ENCODE measurements around the gene NBEA.
"Not testable (repeated sequence)": the region's sequence is repeated elsewhere in the genome, so short reads cannot be mapped to it uniquely, and the experiment has no call there.

Gene NBEA

DNA sequence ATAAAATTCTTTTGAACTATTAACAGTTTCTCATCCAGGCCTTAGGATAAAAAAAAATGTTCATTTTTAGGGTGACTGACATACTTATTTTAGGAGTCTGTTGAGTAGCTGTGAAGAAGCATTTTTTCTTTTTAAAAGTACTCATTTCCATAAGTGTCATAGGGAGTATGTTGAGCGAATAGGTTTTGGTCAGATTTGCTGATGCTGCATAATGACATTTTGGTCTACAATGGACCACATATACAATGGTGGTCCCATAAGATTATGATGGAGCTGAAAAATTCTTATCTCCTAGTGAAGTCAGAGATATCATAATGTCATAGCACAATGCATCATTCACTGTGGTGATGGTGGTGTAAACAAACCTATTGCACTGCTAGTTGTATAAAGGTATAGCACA lies 17.4 kb downstream of the NBEA start:
- no peak for DNase-seq (ENCODE audit: low spot score)

- DNase-seq (ENCODE audit: low spot score): no peak
Measured at GRCh38 chr13:34964558-34964957, 22.5 kb downstream of the NBEA start.

GRCh38 chr13:34967851-34968562 lies 25.9 kb downstream of the NBEA start:
- no peak for DNase-seq (ENCODE audit: low spot score)

DNA sequence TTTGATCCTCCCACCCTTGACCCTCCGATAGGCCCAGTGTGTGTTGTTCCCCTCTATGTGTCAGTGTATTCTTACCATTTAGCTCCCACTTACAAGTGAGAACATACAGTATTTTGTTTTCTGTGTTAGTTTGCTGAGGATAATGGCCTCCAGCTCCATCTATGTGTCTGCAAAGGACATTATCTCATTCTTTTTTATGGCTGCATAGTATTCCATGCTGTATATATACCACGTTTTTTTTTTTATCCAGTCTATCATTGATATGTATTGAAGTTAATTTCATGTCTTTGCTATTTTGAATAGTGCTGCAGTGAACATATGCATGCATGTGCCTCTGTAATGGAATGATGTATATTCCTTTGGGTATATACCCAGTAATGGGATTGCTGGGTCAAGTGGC lies 27.5 kb downstream of the NBEA start:
- not testable (repeated sequence) for DNase-seq (ENCODE audit: low spot score)

- DNase-seq (ENCODE audit: low spot score): no peak
Measured at GRCh38 chr13:34970961-34971360, 28.9 kb downstream of the NBEA start.

DNA sequence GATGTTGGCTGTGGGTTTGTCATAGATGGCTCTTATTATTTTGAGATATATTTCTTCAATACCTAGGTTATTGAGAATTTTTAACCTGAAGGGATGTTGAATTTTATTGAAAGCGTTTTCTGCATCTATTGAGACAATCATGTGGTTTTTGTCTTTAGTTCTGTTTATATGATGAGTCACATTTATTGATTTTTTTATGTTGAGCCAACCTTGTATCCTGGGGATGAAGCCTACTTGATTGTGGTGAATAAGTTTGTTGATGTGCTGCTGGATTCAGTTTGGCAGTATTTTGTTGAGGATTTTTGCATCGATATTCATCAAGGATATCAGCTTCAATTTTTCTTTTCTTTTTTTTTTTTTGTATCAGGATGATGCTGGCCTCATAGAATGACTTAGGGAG lies 29.4 kb downstream of the NBEA start:
- no peak for DNase-seq (ENCODE audit: low spot score)

DNA sequence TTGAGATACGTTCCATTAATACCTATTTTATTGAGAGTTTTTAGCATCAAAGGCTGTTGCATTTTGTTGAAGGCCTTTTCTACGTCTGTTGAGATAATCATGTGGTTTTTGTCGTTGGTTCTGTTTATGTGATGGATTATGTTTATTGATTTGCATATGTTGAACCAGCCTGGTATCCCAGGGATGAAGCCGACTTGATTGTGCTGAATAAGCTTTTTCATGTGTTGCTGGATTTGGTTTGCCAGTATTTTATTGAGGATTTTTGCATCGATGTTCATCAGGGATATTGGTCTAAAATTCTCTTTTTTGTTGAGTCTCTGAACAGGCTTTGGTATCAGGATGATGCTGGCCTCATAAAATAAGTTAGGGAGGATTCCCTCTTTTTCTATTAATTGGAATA lies 43.1 kb downstream of the NBEA start:
- not testable (repeated sequence) for DNase-seq (ENCODE audit: low spot score)

- DNase-seq (ENCODE audit: low spot score): no peak
Measured at GRCh38 chr13:34988330-34988791, 46.3 kb downstream of the NBEA start.

DNA sequence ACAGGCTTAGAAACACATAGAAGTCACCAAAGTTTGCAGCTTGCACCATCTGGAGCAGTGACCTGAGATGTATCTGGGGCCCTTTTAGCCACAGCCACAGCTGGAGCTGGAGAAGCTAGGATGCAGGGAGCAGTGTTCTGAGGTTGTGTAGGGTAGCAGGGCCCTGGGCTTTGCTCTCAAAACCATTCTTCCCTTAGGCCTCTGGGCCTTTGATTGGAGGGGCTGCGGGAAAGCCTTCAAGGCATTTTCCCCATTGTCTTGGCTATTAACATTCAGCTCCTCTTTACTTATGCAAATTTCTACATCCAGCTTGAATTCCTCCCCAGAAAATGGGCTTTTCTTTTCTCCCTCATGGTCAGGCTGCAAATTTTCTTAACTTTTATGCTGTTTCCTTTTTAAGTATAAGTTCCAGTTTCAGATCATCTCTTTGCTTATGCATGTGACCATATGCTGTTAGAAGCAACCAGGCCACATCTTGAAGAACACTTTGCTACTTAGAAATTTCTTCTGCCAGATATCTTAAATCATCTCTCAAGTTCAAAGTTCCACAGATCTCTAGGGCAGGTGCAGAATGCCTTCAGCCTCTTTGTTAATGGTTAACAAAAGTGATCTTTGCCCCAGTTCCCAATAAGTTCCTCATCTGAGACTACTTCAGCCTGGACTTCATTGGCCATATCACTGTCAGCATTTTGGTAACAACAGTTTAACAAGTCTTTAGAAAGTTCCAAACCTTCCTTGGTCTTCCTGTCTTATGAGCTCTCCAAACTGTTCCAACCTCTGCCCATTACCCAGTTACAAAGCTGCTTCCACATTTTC lies 48.5 kb downstream of the NBEA start:
- DNase-seq (ENCODE audit: low spot score): no peak

DNA sequence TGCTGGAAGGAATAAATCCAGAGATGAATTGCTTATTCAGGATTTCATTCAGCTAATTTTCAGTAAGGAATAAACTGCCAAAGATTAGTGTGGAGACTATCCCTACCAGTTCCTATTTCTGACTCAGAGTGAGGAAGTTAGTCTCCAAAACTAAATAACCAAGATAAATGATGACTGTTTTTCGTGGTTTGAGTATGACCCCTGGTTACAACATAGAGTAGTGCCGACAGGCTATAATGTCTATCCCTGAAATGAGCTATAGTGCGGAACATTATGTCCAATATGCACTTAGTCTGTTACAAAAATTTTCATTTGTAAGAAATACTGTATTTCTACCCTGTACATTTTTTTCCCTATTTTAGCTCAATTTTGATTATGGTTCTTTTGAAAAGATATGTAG lies 51.4 kb downstream of the NBEA start:
- DNase-seq (ENCODE audit: low spot score): no peak

DNA sequence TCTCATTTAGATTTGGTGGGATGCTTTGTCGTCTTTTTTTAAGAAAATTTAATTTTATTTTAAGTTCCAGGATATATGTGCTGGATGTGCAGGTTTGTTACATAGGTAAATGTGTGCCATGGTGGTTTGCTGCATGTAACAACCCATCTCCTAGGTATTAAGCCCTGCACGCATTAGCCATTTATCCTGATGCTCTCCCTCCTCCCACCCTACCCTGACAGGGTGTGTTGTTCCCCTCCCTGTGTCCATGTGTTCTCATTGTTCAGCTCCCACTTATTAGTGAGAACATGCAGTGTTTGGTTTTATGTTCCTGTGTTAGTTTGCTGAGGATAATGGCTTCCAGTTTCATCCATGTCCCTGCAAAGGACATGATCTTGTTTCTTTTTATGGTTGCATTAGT lies 61.7 kb downstream of the NBEA start:
- not testable (repeated sequence) for DNase-seq (ENCODE audit: low spot score)

DNA sequence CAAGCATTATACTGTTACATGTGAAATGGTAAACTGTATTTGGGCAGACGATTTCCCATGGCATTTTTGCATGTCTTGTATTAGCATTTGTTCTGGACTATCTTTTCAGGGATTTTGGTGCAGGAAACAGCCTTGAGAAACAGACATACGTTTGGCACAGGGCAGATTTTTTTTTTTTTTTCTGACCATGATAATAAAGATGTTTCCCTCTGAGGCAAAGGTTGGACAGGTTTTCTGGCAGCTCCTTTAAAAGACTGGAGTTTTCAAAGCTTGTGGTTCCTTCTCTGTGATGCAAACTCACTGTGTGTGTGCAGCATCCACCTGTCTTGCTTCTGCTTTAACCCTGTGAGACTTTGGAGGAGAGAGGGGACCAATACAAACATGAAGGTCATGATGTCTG lies 63.0 kb downstream of the NBEA start:
- DNase-seq (ENCODE audit: low spot score): no peak

DNA sequence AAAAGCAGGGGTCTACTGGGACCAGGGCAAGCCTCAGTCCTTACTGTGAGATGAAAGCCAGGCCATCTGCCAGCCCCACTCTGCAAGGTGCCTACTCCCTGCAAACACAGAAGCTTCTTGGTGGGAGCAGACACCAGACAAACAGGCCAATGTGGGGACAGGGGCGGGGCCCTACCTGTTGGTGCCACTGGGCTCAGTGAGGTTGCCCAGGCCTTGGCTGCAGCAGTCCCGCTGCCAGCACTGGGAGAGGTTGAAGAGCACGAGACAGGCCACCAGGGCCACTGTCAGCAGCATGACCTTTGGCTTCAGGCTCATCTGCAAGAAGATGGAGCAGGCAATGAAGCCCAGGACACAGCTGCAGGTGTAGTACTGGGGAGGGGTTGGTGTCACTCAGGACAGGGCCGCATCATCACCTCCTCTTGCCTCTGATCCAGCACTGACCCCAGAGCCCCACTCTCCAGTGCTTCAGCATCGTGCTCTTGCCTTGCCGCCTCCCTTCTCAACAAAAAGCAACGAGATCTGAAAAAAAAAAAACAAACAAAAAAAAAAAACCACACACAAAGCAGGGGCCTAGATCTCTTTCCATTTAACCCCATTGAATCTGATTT lies 72.6 kb downstream of the NBEA start:
- no peak for DNase-seq (ENCODE audit: low spot score)

GRCh38 chr13:35016362-35017112 lies 74.5 kb downstream of the NBEA start:
- DNase-seq (ENCODE audit: low spot score): no peak

DNA sequence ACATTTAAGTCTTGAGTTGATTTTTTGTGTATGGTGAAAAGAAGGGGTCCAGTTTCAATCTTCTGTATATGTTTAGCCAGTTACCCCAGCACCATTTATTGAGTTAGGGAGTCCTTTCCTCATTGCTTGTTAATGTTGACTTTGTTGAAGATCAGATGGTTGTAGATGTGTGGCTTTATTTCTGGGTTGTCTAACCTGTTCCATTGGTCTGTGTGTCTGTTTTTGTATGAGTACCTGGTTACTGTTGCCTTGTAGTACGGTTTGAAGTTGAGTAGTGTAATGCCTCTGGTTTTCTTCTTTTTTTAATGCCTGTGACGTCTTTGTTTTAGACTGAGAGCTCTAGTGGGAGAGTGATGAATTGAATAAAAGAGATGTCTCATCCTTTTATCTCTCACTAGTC lies 83.2 kb downstream of the NBEA start:
- no peak for DNase-seq (ENCODE audit: low spot score)

GRCh38 chr13:35028338-35028867 lies 86.3 kb downstream of the NBEA start:
- no peak for DNase-seq (ENCODE audit: low spot score)

- DNase-seq (ENCODE audit: low spot score): no peak
Measured at GRCh38 chr13:35039012-35039411, 96.9 kb downstream of the NBEA start.

GRCh38 chr13:35046587-35046986 lies 104.5 kb downstream of the NBEA start:
- no peak for DNase-seq (ENCODE audit: low spot score)

GRCh38 chr13:35055705-35056104 lies 113.6 kb downstream of the NBEA start:
- DNase-seq (ENCODE audit: low spot score): no peak

GRCh38 chr13:35057858-35058257 lies 115.8 kb downstream of the NBEA start:
- DNase-seq (ENCODE audit: low spot score): no peak

- DNase-seq (ENCODE audit: low spot score): not testable (repeated sequence)
Measured at GRCh38 chr13:35058585-35058984, 116.5 kb downstream of the NBEA start.

DNA sequence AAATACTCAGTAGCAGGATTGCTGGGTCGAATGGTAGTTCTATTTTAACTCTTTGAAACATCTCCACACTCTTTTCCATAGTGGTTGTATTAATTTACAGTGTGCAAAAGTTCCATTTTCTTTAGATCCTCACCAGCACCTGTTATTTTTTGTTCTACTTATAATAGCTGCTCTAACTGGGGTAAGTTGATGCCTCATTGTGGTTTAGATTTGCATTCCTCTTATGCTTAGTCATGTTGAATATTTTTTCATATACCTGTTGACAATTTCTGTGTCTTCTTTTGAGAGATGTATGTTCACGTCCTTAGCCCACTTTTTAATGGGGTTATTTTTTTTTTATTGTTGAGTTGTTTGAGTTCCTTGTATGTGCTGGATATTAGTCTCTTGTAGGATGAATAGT lies 144.6 kb downstream of the NBEA start:
- no peak for DNase-seq (ENCODE audit: low spot score)
